ENCODE measurements around the gene BCAS4.

Gene BCAS4

DNA sequence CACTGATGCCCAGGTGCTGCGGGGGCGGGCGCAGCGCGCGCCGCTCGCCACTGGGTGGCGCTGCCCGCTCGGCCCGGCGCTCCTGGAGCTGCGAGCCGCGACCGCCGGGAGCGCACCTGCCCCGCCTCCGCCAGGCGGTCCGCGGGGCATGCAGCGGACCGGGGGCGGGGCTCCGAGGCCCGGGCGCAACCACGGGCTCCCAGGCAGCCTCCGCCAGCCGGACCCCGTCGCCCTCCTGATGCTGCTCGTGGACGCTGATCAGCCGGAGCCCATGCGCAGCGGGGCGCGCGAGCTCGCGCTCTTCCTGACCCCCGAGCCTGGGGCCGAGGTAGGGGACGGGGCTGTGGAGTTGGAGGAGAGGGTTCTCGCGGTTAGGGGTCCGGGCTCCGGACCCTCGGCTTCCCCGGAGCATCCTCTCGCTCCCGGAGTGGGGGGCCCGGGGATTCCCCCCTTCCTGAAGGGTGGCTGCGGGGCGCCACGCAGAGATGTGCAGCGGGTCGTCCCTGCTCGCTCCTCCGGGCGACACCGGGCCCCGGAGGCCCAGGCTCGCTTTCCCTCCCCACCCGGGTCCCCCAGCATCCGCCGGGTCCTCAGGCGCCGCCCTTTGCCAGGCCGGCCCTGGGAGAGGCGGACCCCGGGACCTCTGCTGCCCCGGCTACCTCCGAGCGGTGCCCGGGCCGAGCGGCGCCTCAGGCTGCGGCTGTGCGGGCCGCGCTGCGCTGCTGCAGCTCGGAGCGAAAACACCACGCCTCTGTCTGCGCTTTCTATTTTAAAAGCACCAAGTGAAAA, at the start of gene BCAS4:
BCAS4 (plus strand) TSS at position 216 of the 789 bp plus-strand sequence; CDS start at position 239, 23 bp downstream.
- H3K27ac ChIP-seq (ENCODE audit: low read depth, low read length): peak within 1 kb of the TSS; percentile 80
- no peaks in the 10 kb centered on the region for H3K9me3 ChIP-seq (ENCODE audit: low read length)
- no peaks in the 10 kb centered on the region for H3K36me3 ChIP-seq (ENCODE audit: insufficient read depth, low read length)
- H3K27me3 ChIP-seq (ENCODE audit: control insufficient read depth in 1 of 2, insufficient read depth in 2 of 2, low read length in 2 of 2): no peaks in the 10 kb centered on the region
- H3K4me3 ChIP-seq (ENCODE audit: low read depth in 1 of 2, low read length in 2 of 2): peak within 1 kb of the TSS; percentile 74 to 96
- peaks cover 28% of the 10 kb centered on the region for H3K4me1 ChIP-seq (ENCODE audit: insufficient read depth, low read length)
- H3K9ac ChIP-seq (ENCODE audit: low read length): peak within 1 kb of the TSS; percentile 53

GRCh38 chr20:50745634-50746137, 49.2 kb upstream of the BCAS4 start:
- no peaks in the 10 kb centered on the region for H3K36me3 ChIP-seq (ENCODE audit: insufficient read depth, low read length)
- H3K9ac ChIP-seq (ENCODE audit: low read length): no peak overlapping the region
- H3K27me3 ChIP-seq (ENCODE audit: control insufficient read depth in 1 of 2, insufficient read depth in 2 of 2, low read length in 2 of 2): no peaks in the 10 kb centered on the region
- no peak overlapping the region for H3K27ac ChIP-seq (ENCODE audit: low read depth, low read length)
- H3K9me3 ChIP-seq (ENCODE audit: low read length): no peaks in the 10 kb centered on the region
- no peak overlapping the region for H3K4me3 ChIP-seq (ENCODE audit: low read depth in 1 of 2, low read length in 2 of 2)
- peaks cover 23% of the 10 kb centered on the region for H3K4me1 ChIP-seq (ENCODE audit: insufficient read depth, low read length)

GRCh38 chr20:50746138-50746940, 48.5 kb upstream of the BCAS4 start:
- no peak overlapping the region for H3K27ac ChIP-seq (ENCODE audit: low read depth, low read length)
- peaks cover 23% of the 10 kb centered on the region for H3K4me1 ChIP-seq (ENCODE audit: insufficient read depth, low read length)

GRCh38 chr20:50747275-50747674, 47.6 kb upstream of the BCAS4 start:
- Histone ChIP-seq H3K36me3 (ENCODE audit: insufficient read depth, low read length) (no peaks in the 10 kb centered on the region), H3K9me3 (ENCODE audit: low read length) (no peaks in the 10 kb centered on the region), H3K27me3 (ENCODE audit: control insufficient read depth in 1 of 2, insufficient read depth in 2 of 2, low read length in 2 of 2) (no peaks in the 10 kb centered on the region), H3K4me3 (ENCODE audit: low read depth in 1 of 2, low read length in 2 of 2) (no peak overlapping the region), H3K9ac (ENCODE audit: low read length) (no peak overlapping the region), H3K4me1 (ENCODE audit: insufficient read depth, low read length) (peaks cover 23% of the 10 kb centered on the region), H3K27ac (ENCODE audit: low read depth, low read length) (no peak overlapping the region)

More at GRCh38 chr20:50746138-50746940, 48.5 kb upstream of the BCAS4 start:
- Histone ChIP-seq H3K36me3 (ENCODE audit: insufficient read depth, low read length) (no peaks in the 10 kb centered on the region), H3K27me3 (ENCODE audit: control insufficient read depth in 1 of 2, insufficient read depth in 2 of 2, low read length in 2 of 2) (no peaks in the 10 kb centered on the region), H3K9ac (ENCODE audit: low read length) (no peak overlapping the region), H3K9me3 (ENCODE audit: low read length) (no peaks in the 10 kb centered on the region), H3K4me3 (ENCODE audit: low read depth in 1 of 2, low read length in 2 of 2) (no peak overlapping the region)

DNA sequence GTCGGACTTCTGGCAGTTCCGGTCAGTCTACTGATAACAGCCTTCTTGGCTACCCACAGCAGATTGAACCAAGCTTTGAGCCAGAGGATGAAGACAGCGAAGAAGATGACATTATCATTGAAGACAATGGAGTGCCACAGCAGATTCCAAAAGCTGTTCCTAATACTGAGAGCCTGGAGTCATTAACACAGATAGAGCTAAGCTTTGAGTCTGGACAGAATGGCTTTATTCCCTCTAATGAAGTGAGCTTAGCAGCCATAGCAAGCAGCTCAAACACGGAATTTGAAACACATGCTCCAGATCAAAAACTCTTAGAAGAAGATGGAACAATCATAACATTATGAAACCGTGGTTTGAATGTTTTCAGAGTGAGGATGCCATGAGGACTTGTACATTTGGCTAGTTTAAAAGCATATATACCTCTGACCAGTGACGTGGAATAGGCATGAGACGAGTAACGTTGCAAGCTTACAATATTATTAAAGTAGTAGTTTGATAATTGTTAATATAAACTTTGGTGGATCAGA, 44.7 kb upstream of the BCAS4 start:
- H3K27me3 ChIP-seq (ENCODE audit: control insufficient read depth in 1 of 2, insufficient read depth in 2 of 2, low read length in 2 of 2): no peaks in the 10 kb centered on the region
- no peaks in the 10 kb centered on the region for H3K9me3 ChIP-seq (ENCODE audit: low read length)
- peaks cover 9% of the 10 kb centered on the region for H3K4me1 ChIP-seq (ENCODE audit: insufficient read depth, low read length)
- H3K27ac ChIP-seq (ENCODE audit: low read depth, low read length): no peak overlapping the region
- H3K36me3 ChIP-seq (ENCODE audit: insufficient read depth, low read length): no peaks in the 10 kb centered on the region
- H3K4me3 ChIP-seq (ENCODE audit: low read depth in 1 of 2, low read length in 2 of 2): no peak overlapping the region
- no peak overlapping the region for H3K9ac ChIP-seq (ENCODE audit: low read length)

DNA sequence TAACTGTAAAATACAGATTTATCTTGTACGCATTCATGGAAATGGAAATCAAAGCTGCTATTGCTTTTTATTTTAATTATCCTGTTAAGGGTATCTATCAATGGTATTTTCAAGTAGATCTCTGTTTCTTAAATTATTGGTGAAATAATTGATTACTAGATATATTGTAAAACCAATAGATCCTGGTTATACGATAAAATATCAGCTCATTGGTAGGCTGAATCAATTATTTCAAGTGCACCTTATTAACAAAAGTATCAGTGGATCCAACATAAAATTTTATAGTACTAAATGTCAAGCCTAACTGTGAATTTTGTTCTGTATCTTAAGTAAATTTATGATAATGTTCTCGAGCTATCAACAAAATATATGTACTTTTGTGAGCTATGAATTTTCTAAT, 41.7 kb upstream of the BCAS4 start:
- no peak overlapping the region for H3K27ac ChIP-seq (ENCODE audit: low read depth, low read length)
- H3K9ac ChIP-seq (ENCODE audit: low read length): no peak overlapping the region
- no peaks in the 10 kb centered on the region for H3K4me1 ChIP-seq (ENCODE audit: insufficient read depth, low read length)

GRCh38 chr20:50754420-50754819, 40.4 kb upstream of the BCAS4 start:
- H3K36me3 ChIP-seq (ENCODE audit: insufficient read depth, low read length): no peaks in the 10 kb centered on the region
- H3K9me3 ChIP-seq (ENCODE audit: low read length): no peaks in the 10 kb centered on the region
- H3K4me3 ChIP-seq (ENCODE audit: low read depth in 1 of 2, low read length in 2 of 2): no peak overlapping the region
- H3K9ac ChIP-seq (ENCODE audit: low read length): no peak overlapping the region
- no peaks in the 10 kb centered on the region for H3K27me3 ChIP-seq (ENCODE audit: control insufficient read depth in 1 of 2, insufficient read depth in 2 of 2, low read length in 2 of 2)
- H3K4me1 ChIP-seq (ENCODE audit: insufficient read depth, low read length): no peaks in the 10 kb centered on the region
- H3K27ac ChIP-seq (ENCODE audit: low read depth, low read length): no peak overlapping the region

More for the DNA sequence above, 41.7 kb upstream of the BCAS4 start:
- H3K4me3 ChIP-seq (ENCODE audit: low read depth in 1 of 2, low read length in 2 of 2): no peak overlapping the region
- H3K27me3 ChIP-seq (ENCODE audit: control insufficient read depth in 1 of 2, insufficient read depth in 2 of 2, low read length in 2 of 2): no peaks in the 10 kb centered on the region
- H3K36me3 ChIP-seq (ENCODE audit: insufficient read depth, low read length): no peaks in the 10 kb centered on the region
- no peaks in the 10 kb centered on the region for H3K9me3 ChIP-seq (ENCODE audit: low read length)

DNA sequence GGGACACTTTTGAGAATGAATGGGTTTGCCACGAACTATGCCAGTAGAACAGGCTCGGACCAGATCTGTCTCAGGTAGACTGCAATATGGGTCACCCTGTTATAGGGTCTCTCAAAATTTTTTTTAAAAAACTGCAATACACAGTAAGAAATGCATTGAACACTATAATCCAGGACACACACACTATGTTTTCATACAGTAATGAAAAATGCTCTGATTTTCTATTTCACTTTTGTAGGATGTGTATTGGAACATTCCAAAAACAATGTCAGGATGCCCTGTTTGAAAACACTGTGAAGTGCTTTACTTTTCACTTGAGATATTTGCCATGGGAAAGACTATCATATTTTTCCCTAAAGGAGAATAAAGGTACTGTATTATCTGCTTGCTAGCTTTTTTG, 38.4 kb upstream of the BCAS4 start:
- H3K27ac ChIP-seq (ENCODE audit: low read depth, low read length): no peak overlapping the region
- H3K4me1 ChIP-seq (ENCODE audit: insufficient read depth, low read length): peaks cover under 1% of the 10 kb centered on the region
- no peaks in the 10 kb centered on the region for H3K9me3 ChIP-seq (ENCODE audit: low read length)
- H3K36me3 ChIP-seq (ENCODE audit: insufficient read depth, low read length): no peaks in the 10 kb centered on the region
- H3K4me3 ChIP-seq (ENCODE audit: low read depth in 1 of 2, low read length in 2 of 2): no peak overlapping the region
- H3K27me3 ChIP-seq (ENCODE audit: control insufficient read depth in 1 of 2, insufficient read depth in 2 of 2, low read length in 2 of 2): no peaks in the 10 kb centered on the region
- no peak overlapping the region for H3K9ac ChIP-seq (ENCODE audit: low read length)

- Histone ChIP-seq H3K9ac (ENCODE audit: low read length) (no peak overlapping the region), H3K4me3 (ENCODE audit: low read depth in 1 of 2, low read length in 2 of 2) (no peak overlapping the region), H3K27ac (ENCODE audit: low read depth, low read length) (no peak overlapping the region), H3K27me3 (ENCODE audit: control insufficient read depth in 1 of 2, insufficient read depth in 2 of 2, low read length in 2 of 2) (no peaks in the 10 kb centered on the region), H3K36me3 (ENCODE audit: insufficient read depth, low read length) (no peaks in the 10 kb centered on the region), H3K9me3 (ENCODE audit: low read length) (no peaks in the 10 kb centered on the region), H3K4me1 (ENCODE audit: insufficient read depth, low read length) (peaks cover 16% of the 10 kb centered on the region)
Measured at GRCh38 chr20:50758469-50758868, 36.4 kb upstream of the BCAS4 start.

DNA sequence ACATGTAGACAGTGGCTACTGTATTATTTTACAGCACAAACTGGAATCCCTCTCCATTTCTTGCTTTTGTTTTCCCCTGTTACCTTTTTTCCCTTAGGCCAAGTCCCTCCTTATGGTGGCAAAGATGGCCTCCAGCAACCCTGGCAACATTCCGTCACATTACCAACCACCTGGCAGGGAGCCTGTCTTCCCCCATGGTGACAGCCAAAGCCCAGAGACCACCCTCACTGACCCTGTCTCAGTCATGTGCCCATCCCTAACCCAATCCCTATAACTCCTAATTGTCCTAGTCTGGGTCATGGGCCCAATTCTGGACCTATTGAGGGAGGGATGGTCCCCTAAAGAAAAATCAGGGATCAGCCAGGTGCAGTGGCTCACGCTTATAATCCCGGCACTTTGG, 35.9 kb upstream of the BCAS4 start:
- Histone ChIP-seq H3K9me3 (ENCODE audit: low read length) (no peaks in the 10 kb centered on the region), H3K9ac (ENCODE audit: low read length) (no peak overlapping the region), H3K27ac (ENCODE audit: low read depth, low read length) (no peak overlapping the region), H3K36me3 (ENCODE audit: insufficient read depth, low read length) (no peaks in the 10 kb centered on the region), H3K4me1 (ENCODE audit: insufficient read depth, low read length) (peaks cover 16% of the 10 kb centered on the region), H3K27me3 (ENCODE audit: control insufficient read depth in 1 of 2, insufficient read depth in 2 of 2, low read length in 2 of 2) (no peaks in the 10 kb centered on the region), H3K4me3 (ENCODE audit: low read depth in 1 of 2, low read length in 2 of 2) (no peak overlapping the region)

DNA sequence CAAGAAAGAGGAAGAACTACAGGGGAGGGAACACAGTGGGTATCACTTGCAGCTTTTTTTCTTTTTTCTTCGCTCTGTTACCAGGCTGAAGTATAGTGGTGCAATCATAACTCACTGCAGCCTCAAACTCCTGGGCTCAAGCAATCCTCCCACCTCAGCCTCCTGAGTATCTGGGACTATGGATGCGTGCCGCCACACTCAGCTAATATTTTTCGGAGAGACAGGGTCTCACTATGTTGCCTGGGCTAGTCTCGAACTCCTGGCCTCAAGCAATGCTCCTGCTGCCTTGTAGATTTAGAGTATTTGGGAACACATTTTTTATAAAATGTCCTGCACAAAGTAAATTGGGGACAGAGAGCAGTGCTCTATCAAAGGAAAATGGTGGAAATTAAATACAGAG, 35.2 kb upstream of the BCAS4 start:
- Histone ChIP-seq H3K9me3 (ENCODE audit: low read length) (no peaks in the 10 kb centered on the region), H3K36me3 (ENCODE audit: insufficient read depth, low read length) (no peaks in the 10 kb centered on the region), H3K27ac (ENCODE audit: low read depth, low read length) (no peak overlapping the region), H3K4me1 (ENCODE audit: insufficient read depth, low read length) (peaks cover 16% of the 10 kb centered on the region), H3K9ac (ENCODE audit: low read length) (no peak overlapping the region), H3K4me3 (ENCODE audit: low read depth in 1 of 2, low read length in 2 of 2) (no peak overlapping the region), H3K27me3 (ENCODE audit: control insufficient read depth in 1 of 2, insufficient read depth in 2 of 2, low read length in 2 of 2) (no peaks in the 10 kb centered on the region)
